ENCODE measurements around the gene TMEM82.

The TMEM82 gene

GRCh38 chr1:15761366-15762128, 19.2 kb downstream of the TMEM82 start:
- Histone ChIP-seq H3K27me3 (ENCODE audit: control insufficient read depth, insufficient read depth, low read length, poor library complexity, severe bottlenecking) (peaks cover 36% of the 10 kb centered on the region), H3K4me1 (ENCODE audit: control insufficient read depth, insufficient read depth, low read length) (peaks cover 19% of the 10 kb centered on the region), H3K9me3 (ENCODE audit: control insufficient read depth, low read length) (no peaks in the 10 kb centered on the region), H3K4me3 (ENCODE audit: insufficient read depth, low read depth, low read length) (no peak overlapping the region), H3K36me3 (ENCODE audit: control insufficient read depth, insufficient read depth, low read length) (no peaks in the 10 kb centered on the region), H3K27ac (ENCODE audit: insufficient read depth, low read depth, low read length, poor library complexity, severe bottlenecking) (no peak overlapping the region)
- WGBS, 2 experiments = 93% methylated on average over 8 of the region's 8 CpGs

GRCh38 chr1:15762546-15762945, 20.2 kb downstream of the TMEM82 start:
- H3K27me3 ChIP-seq (ENCODE audit: control insufficient read depth, insufficient read depth, low read length, poor library complexity, severe bottlenecking) = peaks cover 26% of the 10 kb centered on the region
- no peaks in the 10 kb centered on the region for H3K36me3 ChIP-seq (ENCODE audit: control insufficient read depth, insufficient read depth, low read length)
- 83% methylated on average over 10 of the region's 10 CpGs for WGBS, 2 experiments
- no peak overlapping the region for H3K4me3 ChIP-seq (ENCODE audit: insufficient read depth, low read depth, low read length)
- no peak overlapping the region for H3K27ac ChIP-seq (ENCODE audit: insufficient read depth, low read depth, low read length, poor library complexity, severe bottlenecking)
- peaks cover 16% of the 10 kb centered on the region for H3K4me1 ChIP-seq (ENCODE audit: control insufficient read depth, insufficient read depth, low read length)
- no peaks in the 10 kb centered on the region for H3K9me3 ChIP-seq (ENCODE audit: control insufficient read depth, low read length)

GRCh38 chr1:15764269-15764764, 22.0 kb downstream of the TMEM82 start:
- Histone ChIP-seq H3K27ac (ENCODE audit: insufficient read depth, low read depth, low read length, poor library complexity, severe bottlenecking) (no peak overlapping the region), H3K4me1 (ENCODE audit: control insufficient read depth, insufficient read depth, low read length) (peaks cover 9% of the 10 kb centered on the region), H3K36me3 (ENCODE audit: control insufficient read depth, insufficient read depth, low read length) (no peaks in the 10 kb centered on the region), H3K9me3 (ENCODE audit: control insufficient read depth, low read length) (no peaks in the 10 kb centered on the region), H3K4me3 (ENCODE audit: insufficient read depth, low read depth, low read length) (no peak overlapping the region), H3K27me3 (ENCODE audit: control insufficient read depth, insufficient read depth, low read length, poor library complexity, severe bottlenecking) (peaks cover 10% of the 10 kb centered on the region)
- WGBS, 2 experiments = 88 to 89% methylated on average over 10 of the region's 10 CpGs

GRCh38 chr1:15764890-15765289, 22.6 kb downstream of the TMEM82 start:
- no peak overlapping the region for H3K27ac ChIP-seq (ENCODE audit: insufficient read depth, low read depth, low read length, poor library complexity, severe bottlenecking)
- peaks cover 9% of the 10 kb centered on the region for H3K4me1 ChIP-seq (ENCODE audit: control insufficient read depth, insufficient read depth, low read length)
- H3K4me3 ChIP-seq (ENCODE audit: insufficient read depth, low read depth, low read length) = no peak overlapping the region
- peaks cover 4% of the 10 kb centered on the region for H3K27me3 ChIP-seq (ENCODE audit: control insufficient read depth, insufficient read depth, low read length, poor library complexity, severe bottlenecking)
- no peaks in the 10 kb centered on the region for H3K36me3 ChIP-seq (ENCODE audit: control insufficient read depth, insufficient read depth, low read length)
- H3K9me3 ChIP-seq (ENCODE audit: control insufficient read depth, low read length) = no peaks in the 10 kb centered on the region
- WGBS, 2 experiments = 96% methylated on average over 15 of the region's 15 CpGs

GRCh38 chr1:15765495-15766194, 23.3 kb downstream of the TMEM82 start:
- Histone ChIP-seq H3K4me3 (ENCODE audit: insufficient read depth, low read depth, low read length) (no peak overlapping the region), H3K27ac (ENCODE audit: insufficient read depth, low read depth, low read length, poor library complexity, severe bottlenecking) (no peak overlapping the region), H3K27me3 (ENCODE audit: control insufficient read depth, insufficient read depth, low read length, poor library complexity, severe bottlenecking) (no peaks in the 10 kb centered on the region), H3K9me3 (ENCODE audit: control insufficient read depth, low read length) (no peaks in the 10 kb centered on the region), H3K4me1 (ENCODE audit: control insufficient read depth, insufficient read depth, low read length) (peaks cover 5% of the 10 kb centered on the region), H3K36me3 (ENCODE audit: control insufficient read depth, insufficient read depth, low read length) (no peaks in the 10 kb centered on the region)
- 94% methylated on average over 20 of the region's 20 CpGs for WGBS, 2 experiments

- 93% methylated on average over 5 of the region's 5 CpGs for WGBS, 2 experiments
- Histone ChIP-seq H3K9me3 (ENCODE audit: control insufficient read depth, low read length) (no peaks in the 10 kb centered on the region), H3K27me3 (ENCODE audit: control insufficient read depth, insufficient read depth, low read length, poor library complexity, severe bottlenecking) (no peaks in the 10 kb centered on the region), H3K4me1 (ENCODE audit: control insufficient read depth, insufficient read depth, low read length) (no peaks in the 10 kb centered on the region), H3K27ac (ENCODE audit: insufficient read depth, low read depth, low read length, poor library complexity, severe bottlenecking) (no peak overlapping the region), H3K36me3 (ENCODE audit: control insufficient read depth, insufficient read depth, low read length) (no peaks in the 10 kb centered on the region), H3K4me3 (ENCODE audit: insufficient read depth, low read depth, low read length) (no peak overlapping the region)
Observed at GRCh38 chr1:15767941-15768340, 25.6 kb downstream of the TMEM82 start.

- Histone ChIP-seq H3K27ac (ENCODE audit: insufficient read depth, low read depth, low read length, poor library complexity, severe bottlenecking) (no peak overlapping the region), H3K36me3 (ENCODE audit: control insufficient read depth, insufficient read depth, low read length) (no peaks in the 10 kb centered on the region), H3K4me1 (ENCODE audit: control insufficient read depth, insufficient read depth, low read length) (no peaks in the 10 kb centered on the region), H3K9me3 (ENCODE audit: control insufficient read depth, low read length) (no peaks in the 10 kb centered on the region), H3K27me3 (ENCODE audit: control insufficient read depth, insufficient read depth, low read length, poor library complexity, severe bottlenecking) (no peaks in the 10 kb centered on the region), H3K4me3 (ENCODE audit: insufficient read depth, low read depth, low read length) (no peak overlapping the region)
- 93 to 95% methylated on average over 6 to 7 of the region's 7 CpGs for WGBS, 2 experiments
Observed at GRCh38 chr1:15768388-15768787, 26.1 kb downstream of the TMEM82 start.

GRCh38 chr1:15770313-15770962, 28.1 kb downstream of the TMEM82 start:
- H3K4me1 ChIP-seq (ENCODE audit: control insufficient read depth, insufficient read depth, low read length) = no peaks in the 10 kb centered on the region
- H3K36me3 ChIP-seq (ENCODE audit: control insufficient read depth, insufficient read depth, low read length) = peaks cover 6% of the 10 kb centered on the region
- H3K4me3 ChIP-seq (ENCODE audit: insufficient read depth, low read depth, low read length) = no peak overlapping the region
- H3K27ac ChIP-seq (ENCODE audit: insufficient read depth, low read depth, low read length, poor library complexity, severe bottlenecking) = no peak overlapping the region
- no peaks in the 10 kb centered on the region for H3K27me3 ChIP-seq (ENCODE audit: control insufficient read depth, insufficient read depth, low read length, poor library complexity, severe bottlenecking)
- no peaks in the 10 kb centered on the region for H3K9me3 ChIP-seq (ENCODE audit: control insufficient read depth, low read length)
- WGBS, 2 experiments = 96% methylated on average over 14 of the region's 14 CpGs

GRCh38 chr1:15771836-15772515, 29.7 kb downstream of the TMEM82 start:
- Histone ChIP-seq H3K27ac (ENCODE audit: insufficient read depth, low read depth, low read length, poor library complexity, severe bottlenecking) (no peak overlapping the region), H3K4me1 (ENCODE audit: control insufficient read depth, insufficient read depth, low read length) (no peaks in the 10 kb centered on the region), H3K27me3 (ENCODE audit: control insufficient read depth, insufficient read depth, low read length, poor library complexity, severe bottlenecking) (no peaks in the 10 kb centered on the region), H3K36me3 (ENCODE audit: control insufficient read depth, insufficient read depth, low read length) (peaks cover 6% of the 10 kb centered on the region), H3K4me3 (ENCODE audit: insufficient read depth, low read depth, low read length) (no peak overlapping the region), H3K9me3 (ENCODE audit: control insufficient read depth, low read length) (no peaks in the 10 kb centered on the region)
- 83 to 94% methylated on average over 6 of the region's 6 CpGs for WGBS, 2 experiments

- Histone ChIP-seq H3K4me3 (ENCODE audit: insufficient read depth, low read depth, low read length) (no peak overlapping the region), H3K9me3 (ENCODE audit: control insufficient read depth, low read length) (no peaks in the 10 kb centered on the region), H3K4me1 (ENCODE audit: control insufficient read depth, insufficient read depth, low read length) (no peaks in the 10 kb centered on the region), H3K36me3 (ENCODE audit: control insufficient read depth, insufficient read depth, low read length) (peaks cover 6% of the 10 kb centered on the region), H3K27ac (ENCODE audit: insufficient read depth, low read depth, low read length, poor library complexity, severe bottlenecking) (no peak overlapping the region), H3K27me3 (ENCODE audit: control insufficient read depth, insufficient read depth, low read length, poor library complexity, severe bottlenecking) (no peaks in the 10 kb centered on the region)
- 85 to 91% methylated on average over 2 of the region's 2 CpGs for WGBS, 2 experiments
Observed at GRCh38 chr1:15775706-15776105, 33.4 kb downstream of the TMEM82 start.
